Epithelial cell of esophagus (primary cell): ENCODE measurements around the gene MICAL3.

Experiments
- DNase-seq: peaks from one replicate; pipeline ENCODE4 v3.0.0; 2010; ENCODE audit warnings: low read depth
- H3K4me3 ChIP-seq: 2 replicates; pipeline ENCODE4 v1.5.1; 2011; ENCODE audit warnings: mild to moderate bottlenecking, low read length, control low read depth
- TF ChIP-seq, protein P1 (sequence below): IDR thresholded peaks from 2 replicates; pipeline ENCODE4 v1.5.1; 2011; ENCODE audit warnings: low read depth, mild to moderate bottlenecking, low read length, control low read depth, inconsistent platforms; ENCODE audit not compliant: insufficient read depth; ENCODE audit errors: missing control alignments

MICAL3 gene

DNA sequence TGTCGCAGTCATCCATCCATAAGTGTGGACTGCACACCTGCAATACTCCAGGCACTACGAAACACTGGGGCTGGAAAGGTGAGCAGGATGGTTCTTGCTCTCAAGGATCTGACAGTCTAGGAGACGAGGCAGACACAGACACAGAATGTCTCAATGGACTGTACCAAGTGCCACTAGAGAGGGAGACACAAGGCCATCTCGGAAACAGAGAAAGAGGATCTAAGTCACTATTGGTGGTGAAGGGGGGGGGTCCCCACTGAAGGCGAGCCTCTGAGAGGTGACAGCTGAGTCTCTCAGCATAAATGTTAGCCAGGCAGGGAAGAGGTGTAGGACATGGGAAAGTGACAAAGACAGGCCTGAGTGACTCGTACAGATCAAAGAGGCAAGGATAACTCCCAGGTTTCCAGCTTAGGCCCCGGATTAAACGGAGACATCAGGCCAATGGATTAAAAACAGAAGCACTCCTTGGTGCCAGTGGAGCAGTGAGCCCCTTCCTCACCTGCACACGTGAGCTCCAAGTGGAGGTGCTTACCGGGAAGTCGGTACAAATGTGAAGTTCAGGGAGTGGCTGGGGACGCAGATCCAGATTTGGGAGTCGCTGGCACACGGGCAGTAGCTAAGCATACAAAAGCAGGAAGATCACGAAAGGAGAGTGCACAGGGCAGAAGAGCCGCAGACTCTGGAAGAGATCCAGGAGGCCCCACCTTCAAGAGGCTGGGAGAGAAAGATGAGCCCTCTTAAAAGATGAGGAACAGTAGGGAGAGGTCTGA lies 117.2 kb downstream of the MICAL3 start:
- H3K4me3 ChIP-seq, result no peak overlapping the region
- TF ChIP-seq, protein P1, sequence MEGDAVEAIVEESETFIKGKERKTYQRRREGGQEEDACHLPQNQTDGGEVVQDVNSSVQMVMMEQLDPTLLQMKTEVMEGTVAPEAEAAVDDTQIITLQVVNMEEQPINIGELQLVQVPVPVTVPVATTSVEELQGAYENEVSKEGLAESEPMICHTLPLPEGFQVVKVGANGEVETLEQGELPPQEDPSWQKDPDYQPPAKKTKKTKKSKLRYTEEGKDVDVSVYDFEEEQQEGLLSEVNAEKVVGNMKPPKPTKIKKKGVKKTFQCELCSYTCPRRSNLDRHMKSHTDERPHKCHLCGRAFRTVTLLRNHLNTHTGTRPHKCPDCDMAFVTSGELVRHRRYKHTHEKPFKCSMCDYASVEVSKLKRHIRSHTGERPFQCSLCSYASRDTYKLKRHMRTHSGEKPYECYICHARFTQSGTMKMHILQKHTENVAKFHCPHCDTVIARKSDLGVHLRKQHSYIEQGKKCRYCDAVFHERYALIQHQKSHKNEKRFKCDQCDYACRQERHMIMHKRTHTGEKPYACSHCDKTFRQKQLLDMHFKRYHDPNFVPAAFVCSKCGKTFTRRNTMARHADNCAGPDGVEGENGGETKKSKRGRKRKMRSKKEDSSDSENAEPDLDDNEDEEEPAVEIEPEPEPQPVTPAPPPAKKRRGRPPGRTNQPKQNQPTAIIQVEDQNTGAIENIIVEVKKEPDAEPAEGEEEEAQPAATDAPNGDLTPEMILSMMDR, result no peak
- DNase-seq, result no peak

DNA sequence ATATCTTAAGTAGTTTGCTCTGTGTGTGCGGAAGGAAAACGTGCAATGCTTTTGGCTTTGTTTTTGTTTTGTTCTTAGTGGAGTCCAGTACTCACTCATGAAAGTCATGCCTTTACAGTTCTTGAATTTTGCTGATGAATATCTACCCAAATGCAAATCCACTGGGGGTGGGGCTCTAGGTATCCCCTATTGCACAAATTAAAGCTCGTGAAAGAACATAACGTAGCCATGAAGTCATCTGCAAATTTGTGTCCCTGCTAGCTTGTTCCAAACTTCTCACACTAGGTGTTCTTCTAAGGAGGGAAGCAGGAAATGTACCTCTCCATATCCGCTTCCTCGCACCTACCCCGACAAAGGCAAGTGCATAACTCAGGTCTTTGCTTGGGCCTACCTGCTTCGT lies 118.9 kb downstream of the MICAL3 start:
- no peak overlapping the region for H3K4me3 ChIP-seq
- no peak for DNase-seq
- TF ChIP-seq, protein P1, result no peak

DNA sequence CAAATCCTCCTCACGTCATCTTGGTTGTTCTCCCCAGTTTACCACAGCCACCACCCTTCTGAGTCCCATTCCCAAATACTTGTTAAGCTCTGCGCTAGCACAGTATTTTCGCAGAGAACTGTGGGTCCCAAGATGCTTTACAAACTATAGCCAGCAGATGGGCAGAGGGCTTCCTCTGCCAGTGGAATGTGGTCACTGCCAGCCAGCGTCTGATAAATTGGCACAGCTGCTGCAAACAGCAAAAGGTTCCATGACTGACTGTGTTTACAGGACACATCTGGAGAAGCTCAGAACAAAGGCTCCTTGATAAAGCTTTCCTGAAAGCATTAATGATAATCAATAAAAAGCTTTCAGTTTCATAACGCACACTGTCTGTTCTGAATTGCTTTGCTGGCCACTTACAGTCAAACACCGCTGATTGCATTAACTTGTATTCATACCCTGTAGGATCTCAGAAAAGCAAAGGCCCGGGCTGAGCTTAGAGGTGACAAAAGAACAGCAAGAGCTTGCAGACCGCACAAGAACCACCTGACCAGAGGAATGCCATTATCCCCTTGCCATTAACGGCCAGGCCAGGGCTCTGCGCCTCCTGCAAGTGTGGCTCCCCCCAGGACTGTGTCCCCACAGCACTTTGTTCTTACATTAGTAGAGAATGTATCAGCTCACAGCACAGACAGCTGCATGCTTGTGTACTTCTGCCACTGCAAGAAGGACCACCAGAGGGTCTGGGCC lies 120.6 kb downstream of the MICAL3 start:
- no peak overlapping the region for H3K4me3 ChIP-seq
- TF ChIP-seq, protein P1, result no peak
- no peak for DNase-seq

DNA sequence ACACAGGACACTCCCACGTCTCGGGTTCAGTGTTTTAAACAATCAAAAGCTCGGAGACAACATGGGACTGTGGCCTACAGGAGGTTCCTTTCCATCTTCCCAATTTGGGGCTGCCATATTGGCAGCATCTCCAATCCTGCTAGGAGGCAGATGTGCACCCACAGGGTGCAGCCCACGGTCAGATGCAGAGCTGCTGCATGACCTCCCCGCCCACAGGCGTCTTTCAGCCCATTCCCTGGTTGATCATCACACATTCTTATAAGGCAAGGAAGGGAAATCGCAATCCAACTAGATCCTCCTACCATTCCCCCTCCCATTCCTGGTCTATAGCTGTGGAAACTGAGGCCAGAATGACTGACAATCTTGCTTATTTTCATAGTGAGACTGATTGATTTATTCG lies 121.4 kb downstream of the MICAL3 start:
- H3K4me3 ChIP-seq, result no peak overlapping the region
- DNase-seq, result no peak
- TF ChIP-seq, protein P1, result no peak

DNA sequence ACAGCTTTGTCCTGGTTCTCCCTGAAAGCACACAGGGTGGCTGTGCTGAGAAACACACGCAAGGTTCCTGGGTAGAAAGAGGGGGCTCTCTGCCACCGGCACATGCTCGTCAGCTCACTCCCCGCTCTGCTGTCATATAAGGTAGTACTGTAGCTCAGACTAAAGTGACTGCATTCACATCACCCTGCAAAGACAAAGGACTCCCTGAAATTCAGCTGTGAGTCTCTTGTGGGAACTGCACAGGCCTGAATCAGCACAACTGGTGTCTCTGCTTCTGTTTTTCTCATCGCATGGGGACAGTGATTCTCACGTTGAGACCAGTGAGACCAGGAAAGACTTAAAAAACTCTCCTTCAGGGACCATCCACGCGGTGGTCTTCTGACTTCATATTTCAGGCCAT lies 126.0 kb downstream of the MICAL3 start:
- no peak for DNase-seq
- TF ChIP-seq, protein P1, result no peak
- no peak overlapping the region for H3K4me3 ChIP-seq

DNA sequence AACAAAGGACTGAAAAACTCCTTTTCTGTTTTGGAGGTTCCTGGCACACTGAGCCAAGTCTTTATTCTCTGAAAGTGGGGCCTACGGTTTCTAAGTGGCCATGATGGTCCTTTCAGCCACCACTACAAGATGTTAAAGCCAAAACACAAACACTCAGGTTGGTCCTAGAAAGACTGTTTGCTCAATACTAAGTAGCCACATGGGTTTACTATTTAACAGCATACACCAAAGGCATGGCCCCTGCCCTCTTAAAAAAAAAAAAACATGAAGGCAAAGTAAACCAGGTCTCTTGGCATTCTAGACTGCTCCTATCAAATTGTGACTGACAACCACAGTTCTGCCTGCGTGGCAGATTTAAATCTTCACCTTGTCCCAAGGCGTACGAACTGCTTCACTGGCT lies 126.5 kb downstream of the MICAL3 start:
- no peak for DNase-seq
- TF ChIP-seq, protein P1, result no peak
- H3K4me3 ChIP-seq, result no peak overlapping the region
